22Rv1 (cell line): Measurements from ENCODE around the gene NME3.
A peak's percentile ranks its signal among the peaks of the same experiment; 100 is the strongest.

Experiments
- H3K27ac ChIP-seq: fragments of 450-650 bp; 2 replicates; pipeline ENCODE4 v1.5.1; 2017
- CTCF ChIP-seq: fragments of 450-650 bp; IDR thresholded peaks from 2 replicates; pipeline ENCODE4 v1.5.1; 2017; ENCODE audit warnings: mild to moderate bottlenecking
- ZFX ChIP-seq: fragments of 450-650 bp; IDR thresholded peaks from 2 replicates; pipeline ENCODE4 v1.6.1; 2017; ENCODE audit warnings: antibody characterized with exemption, borderline replicate concordance

The NME3 gene

GRCh38 chr16:1729445-1729844, 41.9 kb downstream of the NME3 start:
- TF ChIP-seq CTCF = no peak
- no peak for TF ChIP-seq ZFX

GRCh38 chr16:1729026-1729425, 42.3 kb downstream of the NME3 start:
- H3K27ac ChIP-seq = no peak overlapping the region
- no peak for TF ChIP-seq ZFX
- TF ChIP-seq CTCF = no peak

More at GRCh38 chr16:1729445-1729844, 41.9 kb downstream of the NME3 start:
- no peak overlapping the region for H3K27ac ChIP-seq

GRCh38 chr16:1727651-1728624, 43.4 kb downstream of the NME3 start:
- TF ChIP-seq ZFX = no peak
- no peak overlapping the region for H3K27ac ChIP-seq

GRCh38 chr16:1726661-1727502, 44.5 kb downstream of the NME3 start:
- H3K27ac ChIP-seq = no peak overlapping the region
- TF ChIP-seq ZFX (no peak), CTCF (no peak)

- no peak overlapping the region for H3K27ac ChIP-seq
- TF ChIP-seq ZFX = no peak
- no peak for TF ChIP-seq CTCF
Measured at GRCh38 chr16:1724491-1724890, 46.9 kb downstream of the NME3 start.

- H3K27ac ChIP-seq = no peak overlapping the region
Measured at GRCh38 chr16:1723450-1724147, 47.7 kb downstream of the NME3 start.

More at GRCh38 chr16:1723450-1724147, 47.7 kb downstream of the NME3 start:
- TF ChIP-seq ZFX = no peak
- TF ChIP-seq CTCF = peak; percentile 84
